CD4-positive, alpha-beta T cell (primary cell): Measurements from ENCODE around the gene RYR3. TPM values are rescaled to one million over a fixed set of nuclear protein-coding genes. Genes with fewer than 3 reads are reported as not detected.

Source experiments
- ATAC-seq: fragments of 200-7000 bp; cut with Tn5 transposase; one replicate; pipeline ENCODE4 v1.10.0; 2022; ENCODE audit warnings: mild to moderate bottlenecking; ENCODE audit not compliant: poor library complexity
- CTCF ChIA-PET: fragments of 350-600 bp; sonication (Branson Sonifier 250); formaldehyde crosslinking; loops from one replicate; lab custom pipeline; 2021; ENCODE audit warnings: antibody characterized with exemption, inconsistent platforms; lab: Charles Lee
- POLR2A ChIA-PET: fragments of 350-600 bp; sonication (Branson Sonifier 250); formaldehyde crosslinking; loops from one replicate; lab custom pipeline; 2021; ENCODE audit warnings: antibody characterized with exemption, inconsistent platforms; lab: Charles Lee
- DNase-seq, 14 experiments: peaks; one replicate each; pipeline ENCODE4 v3.0.0-alpha.2; 2013 to 2020; ENCODE audit warnings: mixed read lengths in 2 of 14
- H3K27ac ChIP-seq, 2 donors: one replicate each; pipeline versions ENCODE4 v1.5.1 to v1.7.0; 2013; ENCODE audit warnings: low read length in 2 of 2, low read depth in 1 of 2, mild to moderate bottlenecking in 1 of 2
- H3K27me3 ChIP-seq, 2 experiments: 1 replicate in 1 of 2; 2 replicates in 1 of 2; pipeline versions ENCODE4 v1.6.1 to v1.7.0; 2013; ENCODE audit warnings: low read length in 2 of 2, control low read depth in 1 of 2, mild to moderate bottlenecking in 1 of 2, moderate library complexity in 1 of 2; ENCODE audit not compliant: insufficient read depth in 2 of 2, control insufficient read depth in 1 of 2
- H3K36me3 ChIP-seq: one replicate; pipeline ENCODE4 v1.6.1; 2013; ENCODE audit warnings: low read length, control low read depth; ENCODE audit not compliant: insufficient read depth
- H3K4me1 ChIP-seq: one replicate; pipeline ENCODE4 v1.6.1; 2013; ENCODE audit warnings: low read length, control low read depth; ENCODE audit not compliant: insufficient read depth
- H3K4me3 ChIP-seq: one replicate; pipeline ENCODE4 v1.5.1; 2013; ENCODE audit warnings: mild to moderate bottlenecking, low read length, moderate library complexity
- H3K9me3 ChIP-seq, 2 experiments: 1 replicate in 1 of 2; 2 replicates in 1 of 2; pipeline versions ENCODE4 v1.6.1 to v1.7.0; 2013; ENCODE audit warnings: low read length in 2 of 2, mild to moderate bottlenecking in 2 of 2, control low read depth in 1 of 2, moderate library complexity in 1 of 2; ENCODE audit not compliant: control insufficient read depth in 1 of 2, insufficient read depth in 1 of 2
- H3K27ac Mint-ChIP-seq: one replicate; pipeline ENCODE4 v1.8.0; 2020; ENCODE audit warnings: mixed read lengths
- H3K27me3 Mint-ChIP-seq: one replicate; pipeline ENCODE4 v1.8.0; 2021; ENCODE audit warnings: mixed read lengths
- H3K36me3 Mint-ChIP-seq: one replicate; pipeline ENCODE4 v1.8.0; 2021; ENCODE audit warnings: low read depth, mixed read lengths
- H3K4me1 Mint-ChIP-seq: one replicate; pipeline ENCODE4 v1.8.0; 2021; ENCODE audit warnings: low read depth, mixed read lengths
- H3K4me3 Mint-ChIP-seq: one replicate; pipeline ENCODE4 v1.8.0; 2020; ENCODE audit warnings: mild to moderate bottlenecking, mixed read lengths
- H3K9me3 Mint-ChIP-seq: one replicate; pipeline ENCODE4 v1.8.0; 2020; ENCODE audit warnings: mixed read lengths
- intact Hi-C, 2 experiments: fragments of 100-400 bp; cut with DNase I in 1 of 2; cut with micrococcal nuclease in 1 of 2; formaldehyde crosslinking; loops; one replicate each; pipeline versions ENCODE4 v1.15.1 to v1.9.0; 2023 to 2025; cut with DNase I, micrococcal nuclease
- total RNA-seq, 174 experiments: library from RNA in 2 of 174; stranded (reverse) in 2 of 174; gene quantifications; one replicate each; pipeline ENCODE4 v1.2.3 and lab custom pipeline; 2021 to 2026
- TF ChIP-seq, protein P1 (sequence below): fragments of 200-600 bp; IDR thresholded peaks from one replicate; pipeline ENCODE4 v1.8.0; 2022; ENCODE audit warnings: antibody characterized with exemption, mild to moderate bottlenecking

The RYR3 gene
- total RNA-seq, 2 experiments from 2014 or later = not detected

- CTCF ChIA-PET = no interaction called here
Measured at GRCh38 chr15:33908406-33908805, 597.6 kb downstream of the RYR3 start.

GRCh38 chr15:33910741-33911140 is 600.0 kb downstream of the RYR3 start:
- Mint-ChIP-seq H3K36me3 (no peaks in the 10 kb centered on the region), H3K27ac (no peak overlapping the region), H3K27me3 (no peaks in the 10 kb centered on the region), H3K4me3 (no peak overlapping the region), H3K9me3 (no peaks in the 10 kb centered on the region), H3K4me1 (no peaks in the 10 kb centered on the region)
- intact Hi-C loops = no loop called here
- POLR2A ChIA-PET = no interaction called here
- Histone ChIP-seq H3K36me3 (no peaks in the 10 kb centered on the region), H3K4me1 (no peaks in the 10 kb centered on the region), H3K9me3 (no peaks in the 10 kb centered on the region), H3K27me3 (no peaks in the 10 kb centered on the region), H3K27ac (no peak overlapping the region), H3K4me3 (no peak overlapping the region)
- ATAC-seq = no peak
- TF ChIP-seq, protein P1, sequence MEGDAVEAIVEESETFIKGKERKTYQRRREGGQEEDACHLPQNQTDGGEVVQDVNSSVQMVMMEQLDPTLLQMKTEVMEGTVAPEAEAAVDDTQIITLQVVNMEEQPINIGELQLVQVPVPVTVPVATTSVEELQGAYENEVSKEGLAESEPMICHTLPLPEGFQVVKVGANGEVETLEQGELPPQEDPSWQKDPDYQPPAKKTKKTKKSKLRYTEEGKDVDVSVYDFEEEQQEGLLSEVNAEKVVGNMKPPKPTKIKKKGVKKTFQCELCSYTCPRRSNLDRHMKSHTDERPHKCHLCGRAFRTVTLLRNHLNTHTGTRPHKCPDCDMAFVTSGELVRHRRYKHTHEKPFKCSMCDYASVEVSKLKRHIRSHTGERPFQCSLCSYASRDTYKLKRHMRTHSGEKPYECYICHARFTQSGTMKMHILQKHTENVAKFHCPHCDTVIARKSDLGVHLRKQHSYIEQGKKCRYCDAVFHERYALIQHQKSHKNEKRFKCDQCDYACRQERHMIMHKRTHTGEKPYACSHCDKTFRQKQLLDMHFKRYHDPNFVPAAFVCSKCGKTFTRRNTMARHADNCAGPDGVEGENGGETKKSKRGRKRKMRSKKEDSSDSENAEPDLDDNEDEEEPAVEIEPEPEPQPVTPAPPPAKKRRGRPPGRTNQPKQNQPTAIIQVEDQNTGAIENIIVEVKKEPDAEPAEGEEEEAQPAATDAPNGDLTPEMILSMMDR = no peak
- DNase-seq = no peak
- CTCF ChIA-PET = no interaction called here

More at GRCh38 chr15:33908406-33908805, 597.6 kb downstream of the RYR3 start:
- ATAC-seq = no peak
- Histone ChIP-seq H3K4me1 (no peaks in the 10 kb centered on the region), H3K36me3 (no peaks in the 10 kb centered on the region), H3K4me3 (no peak overlapping the region), H3K27ac (no peak overlapping the region), H3K9me3 (no peaks in the 10 kb centered on the region), H3K27me3 (no peaks in the 10 kb centered on the region)
- Mint-ChIP-seq H3K4me3 (no peak overlapping the region), H3K27ac (no peak overlapping the region), H3K36me3 (no peaks in the 10 kb centered on the region), H3K27me3 (no peaks in the 10 kb centered on the region), H3K9me3 (no peaks in the 10 kb centered on the region), H3K4me1 (no peaks in the 10 kb centered on the region)
- TF ChIP-seq, protein P1 = no peak
- POLR2A ChIA-PET = no interaction called here
- intact Hi-C loops = no loop called here
- no peak for DNase-seq

DNA sequence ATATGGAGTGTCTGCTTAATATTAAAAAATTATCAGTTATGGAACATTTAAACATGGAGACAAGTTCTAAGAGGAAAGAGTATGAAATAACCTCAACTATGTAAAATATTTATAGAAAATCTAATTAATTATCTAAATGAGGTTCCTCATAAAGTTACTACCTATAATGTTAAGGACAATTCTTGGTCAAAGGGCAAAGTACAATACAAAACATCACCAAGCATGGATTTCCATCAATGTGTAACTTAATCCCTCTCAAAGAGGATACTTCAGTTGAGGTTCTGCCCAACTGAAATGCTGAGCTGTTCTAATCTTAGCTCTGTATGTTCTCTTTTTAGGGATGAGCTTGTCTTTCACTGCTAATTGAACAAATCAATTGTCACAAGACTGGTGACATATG is 601.6 kb downstream of the RYR3 start:
- Mint-ChIP-seq H3K9me3 (no peaks in the 10 kb centered on the region), H3K27me3 (no peaks in the 10 kb centered on the region), H3K27ac (no peak overlapping the region), H3K4me3 (no peak overlapping the region), H3K36me3 (no peaks in the 10 kb centered on the region), H3K4me1 (no peaks in the 10 kb centered on the region)
- no peaks in the 10 kb centered on the region for H3K4me1 ChIP-seq
- ATAC-seq (no peak), DNase-seq (no peak)
- no peak overlapping the region for H3K27ac ChIP-seq
- H3K9me3 ChIP-seq = no peaks in the 10 kb centered on the region
- ChIA-PET POLR2A (no interaction called here), CTCF (no interaction called here)
- intact Hi-C loops = no loop called here
- no peaks in the 10 kb centered on the region for H3K27me3 ChIP-seq
- H3K36me3 ChIP-seq = no peaks in the 10 kb centered on the region
- TF ChIP-seq, protein P1 = no peak
- no peak overlapping the region for H3K4me3 ChIP-seq
